AG04450 (cell line): Measurements from ENCODE around the gene PLEKHG4. TPM values are rescaled to one million over a fixed set of nuclear protein-coding genes. Genes with fewer than 3 reads are reported as not detected.

Experiments used
- CTCF ChIA-PET: fragments of 300-600, 350-600 bp; formaldehyde crosslinking; extraction: SDS; loops from one replicate; lab custom pipeline; 2022; ENCODE audit warnings: antibody characterized with exemption, inconsistent platforms; lab: Charles Lee
- POLR2A ChIA-PET: fragments of 350-600 bp; formaldehyde crosslinking; extraction: SDS; loops from one replicate; lab custom pipeline; 2021; ENCODE audit warnings: antibody characterized with exemption, inconsistent platforms; lab: Yijun Ruan, JAX
- DNase-seq: peaks from one replicate; pipeline ENCODE4 v3.0.0-alpha.2; 2011; ENCODE audit warnings: low read depth, low spot score
- H3K27ac ChIP-seq: one replicate; pipeline ENCODE4 v1.5.1; 2012; ENCODE audit warnings: low read depth, low read length, control low read depth
- H3K27me3 ChIP-seq: one replicate; pipeline ENCODE4 v1.6.0; 2012; ENCODE audit warnings: low read length; ENCODE audit not compliant: control insufficient read depth, insufficient read depth
- H3K4me3 ChIP-seq: 2 replicates; pipeline ENCODE4 v1.5.1; 2011; ENCODE audit warnings: mild to moderate bottlenecking, low read depth, low read length, control low read depth
- H3K9me3 ChIP-seq: 2 replicates; pipeline ENCODE4 v1.5.1; 2012; ENCODE audit warnings: low read length; ENCODE audit not compliant: control insufficient read depth, insufficient read depth
- polyA plus RNA-seq: library from polyadenylated mRNA; depleted of rRNA; stranded (reverse); fragments of >200 nt; gene quantifications from 2 replicates; pipeline ENCODE4 v1.2.3, GENCODE V29; 2011
- TF ChIP-seq, protein P1 (sequence below): IDR thresholded peaks from 2 replicates; pipeline ENCODE4 v1.5.1; 2011; ENCODE audit warnings: low read depth, low read length, control low read depth, inconsistent platforms

Gene PLEKHG4
- polyA plus RNA-seq, 1 experiment = 17.2 TPM

GRCh38 chr16:67310561-67310960 lies 31.2 kb downstream of the PLEKHG4 start:
- ChIA-PET CTCF (interaction anchor here (1.4 kb wide), 1 partner anchor 17 kb away, joined by 5 read pairs; the partner anchor contains the start of gene LRRC36), POLR2A (no interaction called here)
- DNase-seq = no peak
- no peak overlapping the region for H3K4me3 ChIP-seq
- peaks cover 3% of the 10 kb centered on the region; the same call in 1 of the 2 replicates for H3K9me3 ChIP-seq
- no peaks in the 10 kb centered on the region for H3K27me3 ChIP-seq
- H3K27ac ChIP-seq = no peak overlapping the region
- TF ChIP-seq, protein P1, sequence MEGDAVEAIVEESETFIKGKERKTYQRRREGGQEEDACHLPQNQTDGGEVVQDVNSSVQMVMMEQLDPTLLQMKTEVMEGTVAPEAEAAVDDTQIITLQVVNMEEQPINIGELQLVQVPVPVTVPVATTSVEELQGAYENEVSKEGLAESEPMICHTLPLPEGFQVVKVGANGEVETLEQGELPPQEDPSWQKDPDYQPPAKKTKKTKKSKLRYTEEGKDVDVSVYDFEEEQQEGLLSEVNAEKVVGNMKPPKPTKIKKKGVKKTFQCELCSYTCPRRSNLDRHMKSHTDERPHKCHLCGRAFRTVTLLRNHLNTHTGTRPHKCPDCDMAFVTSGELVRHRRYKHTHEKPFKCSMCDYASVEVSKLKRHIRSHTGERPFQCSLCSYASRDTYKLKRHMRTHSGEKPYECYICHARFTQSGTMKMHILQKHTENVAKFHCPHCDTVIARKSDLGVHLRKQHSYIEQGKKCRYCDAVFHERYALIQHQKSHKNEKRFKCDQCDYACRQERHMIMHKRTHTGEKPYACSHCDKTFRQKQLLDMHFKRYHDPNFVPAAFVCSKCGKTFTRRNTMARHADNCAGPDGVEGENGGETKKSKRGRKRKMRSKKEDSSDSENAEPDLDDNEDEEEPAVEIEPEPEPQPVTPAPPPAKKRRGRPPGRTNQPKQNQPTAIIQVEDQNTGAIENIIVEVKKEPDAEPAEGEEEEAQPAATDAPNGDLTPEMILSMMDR = no peak

GRCh38 chr16:67311607-67312488 lies 32.5 kb downstream of the PLEKHG4 start:
- POLR2A ChIA-PET = interaction anchor here (0.7 to 1.1 kb wide), 3 partner anchors 15 to 46 kb away, joined by 3 to 4 read pairs (median 3); no protein-coding TSS in a partner anchor
- Histone ChIP-seq H3K27ac (peak overlapping the region; percentile 97), H3K4me3 (no peak overlapping the region), H3K27me3 (no peaks in the 10 kb centered on the region), H3K9me3 (no peaks in the 10 kb centered on the region)
- TF ChIP-seq, protein P1 = no peak
- CTCF ChIA-PET = interaction anchor here (1.4 kb wide), 1 partner anchor 15 kb away, joined by 5 read pairs; the partner anchor contains the start of gene LRRC36
- DNase-seq = peak; percentile 100

DNA sequence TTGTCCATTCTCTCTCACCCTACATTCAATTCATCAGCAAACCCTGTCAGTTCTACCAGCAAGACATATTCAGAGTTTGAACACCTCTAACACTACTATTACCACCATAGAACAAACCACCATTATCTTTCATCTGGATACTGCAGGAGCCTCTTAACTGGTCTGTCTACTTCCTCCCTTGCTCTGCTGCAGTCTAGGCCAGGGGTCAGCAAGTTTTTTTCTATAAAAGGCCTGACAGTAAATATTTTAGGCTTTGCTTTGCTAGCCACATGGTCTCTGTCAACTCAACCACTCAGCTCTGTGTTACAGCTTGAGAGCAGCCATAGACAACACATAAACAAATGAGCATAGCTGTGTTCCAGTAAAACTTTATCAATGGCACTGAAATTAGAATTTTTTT lies 33.4 kb downstream of the PLEKHG4 start:
- TF ChIP-seq, protein P1 = no peak
- Histone ChIP-seq H3K27me3 (no peaks in the 10 kb centered on the region), H3K4me3 (no peak overlapping the region), H3K9me3 (no peaks in the 10 kb centered on the region), H3K27ac (peak overlapping the region; percentile 97)
- POLR2A ChIA-PET = interaction anchor here (1.0 kb wide), 1 partner anchor 35 kb away, joined by 4 read pairs; no protein-coding TSS in a partner anchor
- DNase-seq = no peak
- CTCF ChIA-PET = interaction anchor here (0.6 kb wide), 1 partner anchor 351 kb away, joined by 3 read pairs; no protein-coding TSS in a partner anchor

DNA sequence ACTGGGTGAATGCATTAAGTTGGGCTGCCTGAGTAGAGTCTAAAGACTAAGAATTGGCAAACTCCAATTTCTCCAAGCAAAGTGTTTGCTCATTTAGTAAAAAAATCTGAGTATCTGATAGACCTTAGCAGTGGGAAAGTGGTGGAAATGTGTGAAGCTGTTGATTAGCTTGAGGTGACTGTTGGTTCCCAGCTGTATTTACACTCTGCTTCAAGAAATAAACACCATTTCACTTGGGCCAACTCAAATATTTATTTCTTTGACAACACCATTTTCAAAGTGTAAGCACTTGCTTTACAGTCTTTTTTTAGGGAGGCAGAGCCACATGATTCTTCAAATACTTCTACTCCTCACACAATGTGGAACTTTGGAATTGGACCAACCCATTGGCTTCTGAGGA lies 38.5 kb downstream of the PLEKHG4 start:
- CTCF ChIA-PET = interaction anchor here (0.6 to 1.1 kb wide), 2 partner anchors 9 to 31 kb away, joined by 3 to 4 read pairs; no protein-coding TSS in a partner anchor
- POLR2A ChIA-PET = no interaction called here
- H3K27me3 ChIP-seq = no peaks in the 10 kb centered on the region
- no peak overlapping the region for H3K27ac ChIP-seq
- H3K9me3 ChIP-seq = no peaks in the 10 kb centered on the region
- TF ChIP-seq, protein P1 = no peak
- no peak for DNase-seq
- no peak overlapping the region for H3K4me3 ChIP-seq

DNA sequence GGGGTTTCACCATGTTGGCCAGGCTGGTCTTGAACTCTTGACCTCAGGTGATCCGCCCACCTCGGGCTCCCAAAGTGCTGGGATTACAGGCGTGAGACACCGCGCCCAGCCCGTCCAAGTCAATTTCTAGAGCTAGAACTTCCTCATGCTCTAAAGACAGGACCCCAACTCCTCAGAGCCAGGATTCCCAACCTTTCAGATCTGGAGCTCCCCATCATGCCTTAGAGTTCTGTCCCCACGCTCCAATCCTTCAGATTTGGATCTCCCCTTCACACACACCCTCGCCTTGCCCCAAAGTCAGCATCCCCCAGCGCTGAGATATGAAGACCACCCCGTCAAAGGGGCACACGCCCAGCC lies 46.8 kb downstream of the PLEKHG4 start:
- POLR2A ChIA-PET = no interaction called here
- DNase-seq = no peak
- Histone ChIP-seq H3K4me3 (peak overlapping the region; percentile 61), H3K27ac (no peak overlapping the region), H3K9me3 (no peaks in the 10 kb centered on the region; the same call in 1 of the 2 replicates), H3K27me3 (no peaks in the 10 kb centered on the region)
- TF ChIP-seq, protein P1 = no peak
- CTCF ChIA-PET = interaction anchor here (0.7 to 2.9 kb wide), 2 partner anchors 13 to 21 kb away, joined by 3 to 14 read pairs; no protein-coding TSS in a partner anchor
